Measurements from ENCODE around the gene DNAH11. TPM values are rescaled to one million over a fixed set of nuclear protein-coding genes. Genes with fewer than 3 reads are reported as not detected.

Gene DNAH11
- total and polyA plus RNA-seq, 3 donors from 2014 or later = 4.9 to 19.3 (median 14.2) TPM

GRCh38 chr7:21944616-21945453, 402.0 kb downstream of the DNAH11 start:
- TF ChIP-seq CTCF (IDR thresholded peaks at IDR 0.05) = no peak
- no peak for TF ChIP-seq POLR2A (IDR thresholded peaks at IDR 0.05)
- Histone ChIP-seq H3K27ac (peak overlapping the region; percentile 29 to 67), H3K27me3 (no peaks in the 10 kb centered on the region), H3K4me1 (no peaks in the 10 kb centered on the region), H3K9me3 (no peaks in the 10 kb centered on the region), H3K4me3 (peak overlapping the region; percentile 46 to 67), H3K36me3 (ENCODE audit: low read depth, missing control alignments) (no peaks in the 10 kb centered on the region)
- DNase-seq = peak; percentile 40
- WGBS, 2 donors = 1% methylated on average over 34 of the region's 34 CpGs
- intact Hi-C loops (cut with DNase I; ENCODE audit: low total_unique reads) = no loop called here

DNA sequence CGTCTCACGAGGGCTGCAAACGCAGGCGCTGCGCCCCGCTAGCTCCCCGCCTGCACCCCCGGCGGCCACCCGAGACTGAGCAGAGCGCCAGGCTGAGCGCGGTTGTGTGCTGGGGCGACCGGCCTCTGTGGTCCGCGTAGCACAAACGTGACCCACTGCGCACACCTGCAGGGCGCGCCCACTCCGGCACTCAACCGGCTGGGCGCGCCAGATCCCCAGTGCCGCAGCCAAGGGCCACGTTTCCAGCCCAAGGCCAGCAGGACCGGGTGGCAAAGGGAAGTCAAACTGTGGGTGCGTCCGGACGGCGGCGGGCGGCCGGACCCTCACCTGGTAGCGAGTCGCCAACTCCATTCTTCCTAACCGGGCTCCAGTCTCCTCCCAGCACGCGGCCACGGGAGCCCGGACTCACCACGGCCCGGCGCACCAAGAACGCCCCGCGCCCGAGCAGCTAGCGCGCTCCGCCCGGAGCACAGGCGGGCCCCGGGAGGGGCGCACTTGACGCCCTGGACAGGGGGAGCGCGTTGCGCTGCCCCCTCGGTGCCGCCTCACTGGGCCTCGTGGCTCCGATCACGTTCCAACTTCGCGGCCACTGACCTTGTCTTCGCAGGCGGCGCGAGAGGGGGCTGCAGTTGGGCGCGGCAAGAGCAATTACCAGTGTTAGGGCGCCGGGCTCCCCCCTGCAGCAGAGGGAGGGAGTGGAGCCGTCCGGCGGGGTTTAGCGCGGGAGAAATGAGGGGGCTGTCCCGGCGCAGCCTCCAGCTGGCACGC, 402.8 kb downstream of the DNAH11 start, which contains the start of gene CDCA7L:
Gene CDCA7L (minus strand): TSS at position 446 of the 768 bp plus-strand sequence. CDS start 95 bp downstream, at position 351.
- no peaks in the 10 kb centered on the region for H3K27me3 ChIP-seq
- intact Hi-C loops (cut with DNase I; ENCODE audit: low total_unique reads) = no loop called here
- H3K9me3 ChIP-seq = no peaks in the 10 kb centered on the region
- H3K27ac ChIP-seq = peak within 1 kb of the TSS; percentile 29 to 67
- H3K4me1 ChIP-seq = no peaks in the 10 kb centered on the region
- H3K4me3 ChIP-seq = peak within 1 kb of the TSS; percentile 46 to 67
- no peak for TF ChIP-seq POLR2A (IDR thresholded peaks at IDR 0.05)
- no peak for TF ChIP-seq CTCF (IDR thresholded peaks at IDR 0.05)
- DNase-seq = peak; percentile 83
- 0% methylated on average over 31 to 50 of the region's 83 CpGs for WGBS, 2 donors
- no peaks in the 10 kb centered on the region for H3K36me3 ChIP-seq (ENCODE audit: low read depth, missing control alignments)

DNA sequence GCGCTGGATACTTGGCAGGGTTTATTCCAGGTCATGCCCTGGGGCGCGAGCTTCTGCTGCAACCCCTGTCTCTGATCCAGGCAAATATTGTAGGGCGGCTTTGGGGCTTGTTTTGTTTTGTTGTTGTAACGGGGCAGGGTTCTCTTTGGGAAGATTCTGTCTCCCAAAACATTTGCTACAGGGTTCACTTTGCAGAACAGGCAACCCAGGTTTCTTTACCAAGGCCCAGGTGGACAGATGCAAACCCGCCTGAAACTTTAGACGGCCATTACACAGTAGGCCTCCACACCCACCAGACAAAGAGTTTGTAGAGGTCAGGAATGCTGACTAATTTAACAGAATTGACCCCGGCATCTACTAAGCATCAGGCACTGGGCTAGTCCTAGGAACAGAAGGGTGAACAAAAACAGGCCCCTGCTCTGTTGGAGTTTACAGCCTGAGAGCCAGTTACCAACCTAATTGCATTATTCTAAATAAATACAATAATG, 403.4 kb downstream of the DNAH11 start:
- 25 to 45% methylated on average over 3 to 8 of the region's 8 CpGs for WGBS, 2 donors
- H3K27ac ChIP-seq = peak overlapping the region; percentile 29 to 67
- intact Hi-C loops (cut with DNase I; ENCODE audit: low total_unique reads) = no loop called here

DNA sequence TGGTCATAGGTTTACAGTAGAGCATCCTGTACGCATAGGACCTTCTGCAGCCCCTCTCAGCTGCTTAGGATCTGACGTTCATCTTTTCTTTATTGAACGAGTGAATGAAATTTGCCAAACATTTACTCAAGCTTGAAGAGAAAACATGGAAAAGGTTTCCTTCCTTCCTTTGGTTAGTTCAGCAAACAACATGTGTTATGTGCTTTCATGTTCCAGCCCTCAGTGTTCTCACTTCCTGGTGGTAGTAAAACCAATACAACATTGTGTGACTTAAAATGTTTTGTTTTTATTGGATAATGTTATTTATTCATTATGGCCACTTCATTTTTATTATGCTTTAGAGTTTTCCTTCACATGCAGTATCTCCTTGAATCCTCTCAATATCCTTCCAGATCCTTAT, 404.2 kb downstream of the DNAH11 start:
- no peaks in the 10 kb centered on the region for H3K4me1 ChIP-seq
- 43 to 63% methylated on average over 3 of the region's 3 CpGs for WGBS, 2 donors
- no peaks in the 10 kb centered on the region for H3K36me3 ChIP-seq (ENCODE audit: low read depth, missing control alignments)
- no peaks in the 10 kb centered on the region for H3K27me3 ChIP-seq
- H3K9me3 ChIP-seq = no peaks in the 10 kb centered on the region
- no peak for DNase-seq
- H3K27ac ChIP-seq = no peak overlapping the region
- no peak overlapping the region for H3K4me3 ChIP-seq
- intact Hi-C loops (cut with DNase I; ENCODE audit: low total_unique reads) = no loop called here
- no peak for TF ChIP-seq CTCF (IDR thresholded peaks at IDR 0.05)
- no peak for TF ChIP-seq POLR2A (IDR thresholded peaks at IDR 0.05)

More for the DNA sequence above, 403.4 kb downstream of the DNAH11 start:
- no peaks in the 10 kb centered on the region for H3K4me1 ChIP-seq
- DNase-seq = no peak
- no peaks in the 10 kb centered on the region for H3K9me3 ChIP-seq
- no peaks in the 10 kb centered on the region for H3K27me3 ChIP-seq
- H3K4me3 ChIP-seq = peak overlapping the region; percentile 46 to 67
- TF ChIP-seq POLR2A (IDR thresholded peaks at IDR 0.05) (no peak), CTCF (IDR thresholded peaks at IDR 0.05) (no peak)
- no peaks in the 10 kb centered on the region for H3K36me3 ChIP-seq (ENCODE audit: low read depth, missing control alignments)

Measured in testis (tissue), 3 donors.